SU-DHL-6 (cell line): ENCODE results near the gene TBL1X.

Experiments
- H2AFZ ChIP-seq: fragments of 200-600 bp; sonication (generic); 2 replicates; pipeline ENCODE4 v1.6.1; 2014; ENCODE audit warnings: low read depth, mild to moderate bottlenecking, moderate library complexity, mixed read lengths, antibody characterized with exemption, low read length; ENCODE audit not compliant: severe bottlenecking
- H3F3A ChIP-seq: fragments of 200-600 bp; shearing (Covaris generic); 2 replicates; pipeline ENCODE4 v1.6.0; 2016; ENCODE audit warnings: antibody characterized with exemption, mild to moderate bottlenecking; ENCODE audit not compliant: insufficient read depth
- H3K27ac ChIP-seq: fragments of 200-600 bp; sonication (generic); 2 replicates; pipeline ENCODE4 v1.5.1; 2016; ENCODE audit warnings: low read depth, mild to moderate bottlenecking, low read length, moderate library complexity, mixed read lengths
- H3K27me3 ChIP-seq: fragments of 200-600 bp; sonication (generic), shearing (Covaris generic); 2 replicates; pipeline ENCODE4 v1.6.0; 2014; ENCODE audit warnings: mild to moderate bottlenecking, low read length
- H3K36me3 ChIP-seq: fragments of 200-600 bp; sonication (generic); 2 replicates; pipeline ENCODE4 v1.6.1; 2014; ENCODE audit warnings: mild to moderate bottlenecking, low read length, mixed read lengths
- H3K4me2 ChIP-seq: fragments of 300-600, 200-600 bp; shearing (Covaris generic), sonication (generic); 2 replicates; pipeline ENCODE4 v1.6.0; 2014; ENCODE audit warnings: low read length, low read depth, mild to moderate bottlenecking; ENCODE audit not compliant: poor library complexity, severe bottlenecking
- H3K4me3 ChIP-seq: fragments of 200-600 bp; sonication (generic); 2 replicates; pipeline ENCODE4 v1.5.1; 2014; ENCODE audit warnings: antibody characterized with exemption, low read length, mild to moderate bottlenecking, mixed read lengths; ENCODE audit not compliant: insufficient read depth, poor library complexity, severe bottlenecking
- H3K79me2 ChIP-seq: fragments of 200-600 bp; sonication (generic); 2 replicates; pipeline ENCODE4 v1.6.1; 2014; ENCODE audit warnings: mild to moderate bottlenecking, low read length, moderate library complexity; ENCODE audit not compliant: insufficient read depth
- H3K9ac ChIP-seq: fragments of 200-600 bp; sonication (generic); 2 replicates; pipeline ENCODE4 v1.7.0; 2014; ENCODE audit warnings: mild to moderate bottlenecking, low read length
- H3K9me2 ChIP-seq: fragments of 200-600 bp; sonication (generic); replicated peaks from 2 replicates; pipeline ENCODE4 v1.6.1; 2014; ENCODE audit warnings: low read length; ENCODE audit not compliant: insufficient read depth
- H3K9me3 ChIP-seq: fragments of 200-600 bp; sonication (generic); 2 replicates; pipeline ENCODE4 v1.6.1; 2014; ENCODE audit warnings: low read length, mixed read lengths; ENCODE audit not compliant: insufficient read depth
- H4K20me1 ChIP-seq: fragments of 200-600 bp; sonication (generic); 2 replicates; pipeline ENCODE4 v1.6.1; 2014; ENCODE audit warnings: low read depth, mild to moderate bottlenecking, antibody characterized with exemption, low read length, moderate library complexity, mixed read lengths
- EZH2phosphoT487 ChIP-seq: fragments of 200-600 bp; sonication (generic), shearing (Covaris generic); conservative IDR thresholded peaks from 2 replicates; pipeline ENCODE4 v1.6.1; 2018; ENCODE audit warnings: mild to moderate bottlenecking, antibody characterized with exemption, low read length, moderate library complexity, mixed read lengths
- TF ChIP-seq, protein P1 (sequence below): fragments of 200-600 bp; sonication (generic); IDR thresholded peaks from one replicate; pipeline ENCODE4 v1.5.1; 2017; ENCODE audit warnings: antibody characterized with exemption, mild to moderate bottlenecking, low read length, moderate library complexity; ENCODE audit not compliant: insufficient read depth, poor library complexity, severe bottlenecking

Gene TBL1X

DNA sequence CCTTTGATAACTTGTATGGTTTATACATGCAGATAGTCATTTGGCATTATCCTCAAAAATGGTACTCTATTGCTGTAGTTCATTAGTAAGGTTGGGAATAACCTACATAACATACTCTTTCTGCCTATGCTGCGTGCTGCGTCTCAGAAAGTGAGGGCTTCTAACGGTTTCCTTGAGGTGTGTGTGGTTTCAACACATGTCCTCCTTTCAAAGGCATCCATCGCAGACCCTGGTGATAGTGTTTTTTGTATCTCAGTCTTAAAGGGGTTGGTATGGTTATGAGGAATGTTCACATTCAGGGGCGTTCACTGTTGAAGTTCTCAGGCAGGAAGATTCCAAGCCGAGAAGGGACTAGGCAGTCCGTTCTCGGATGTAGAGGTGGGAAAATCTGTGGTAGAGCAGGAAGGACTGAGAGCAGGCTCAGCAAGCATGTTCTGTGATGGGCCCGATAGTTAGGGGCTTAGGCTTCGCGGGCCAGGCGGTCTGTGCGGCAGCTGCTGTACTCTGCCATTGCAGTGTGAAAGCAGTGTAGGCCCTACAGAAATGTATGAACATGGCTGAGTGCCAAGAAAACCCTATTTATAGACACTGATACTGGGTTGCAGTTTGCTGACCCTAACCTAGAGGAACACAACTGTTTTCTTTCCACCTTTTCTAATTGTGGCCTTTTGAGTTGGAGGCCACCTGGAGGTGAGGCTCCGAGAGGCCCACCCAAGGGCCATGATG is 177.6 kb downstream of the TBL1X start:
- no peaks in the 10 kb centered on the region for H4K20me1 ChIP-seq
- H3K27me3 ChIP-seq = no peaks in the 10 kb centered on the region
- H3K36me3 ChIP-seq = no peaks in the 10 kb centered on the region
- H3K79me2 ChIP-seq = no peaks in the 10 kb centered on the region
- H3K27ac ChIP-seq = no peak overlapping the region
- no peaks in the 10 kb centered on the region for H3K9me3 ChIP-seq
- no peak overlapping the region for H3K9ac ChIP-seq
- no peaks in the 10 kb centered on the region for H3F3A ChIP-seq
- TF ChIP-seq, protein P1, sequence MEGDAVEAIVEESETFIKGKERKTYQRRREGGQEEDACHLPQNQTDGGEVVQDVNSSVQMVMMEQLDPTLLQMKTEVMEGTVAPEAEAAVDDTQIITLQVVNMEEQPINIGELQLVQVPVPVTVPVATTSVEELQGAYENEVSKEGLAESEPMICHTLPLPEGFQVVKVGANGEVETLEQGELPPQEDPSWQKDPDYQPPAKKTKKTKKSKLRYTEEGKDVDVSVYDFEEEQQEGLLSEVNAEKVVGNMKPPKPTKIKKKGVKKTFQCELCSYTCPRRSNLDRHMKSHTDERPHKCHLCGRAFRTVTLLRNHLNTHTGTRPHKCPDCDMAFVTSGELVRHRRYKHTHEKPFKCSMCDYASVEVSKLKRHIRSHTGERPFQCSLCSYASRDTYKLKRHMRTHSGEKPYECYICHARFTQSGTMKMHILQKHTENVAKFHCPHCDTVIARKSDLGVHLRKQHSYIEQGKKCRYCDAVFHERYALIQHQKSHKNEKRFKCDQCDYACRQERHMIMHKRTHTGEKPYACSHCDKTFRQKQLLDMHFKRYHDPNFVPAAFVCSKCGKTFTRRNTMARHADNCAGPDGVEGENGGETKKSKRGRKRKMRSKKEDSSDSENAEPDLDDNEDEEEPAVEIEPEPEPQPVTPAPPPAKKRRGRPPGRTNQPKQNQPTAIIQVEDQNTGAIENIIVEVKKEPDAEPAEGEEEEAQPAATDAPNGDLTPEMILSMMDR = no peak
- TF ChIP-seq EZH2phosphoT487 = no peak
- no peak overlapping the region for H2AFZ ChIP-seq
- no peak overlapping the region for H3K4me3 ChIP-seq
- H3K9me2 ChIP-seq = no peaks in the 10 kb centered on the region
- no peak overlapping the region for H3K4me2 ChIP-seq

DNA sequence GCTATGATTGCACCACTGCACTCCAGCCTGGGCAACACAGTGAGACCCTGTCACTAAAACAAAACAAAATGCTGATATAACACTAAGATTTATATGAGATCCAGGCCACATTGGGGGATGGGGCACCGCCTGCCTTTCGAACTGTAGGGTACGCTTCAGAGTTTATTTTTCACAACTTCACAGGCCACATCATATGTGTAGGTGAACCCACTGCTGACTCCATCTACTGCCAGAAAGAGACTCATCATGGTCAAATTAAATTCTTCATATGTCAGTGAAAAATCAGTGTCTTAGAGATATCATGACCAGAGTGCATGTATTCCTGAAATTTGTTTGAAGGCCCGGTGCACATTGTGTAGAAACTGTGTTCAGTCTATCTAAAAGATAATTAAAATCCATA is 178.9 kb downstream of the TBL1X start:
- Histone ChIP-seq H3K27me3 (no peaks in the 10 kb centered on the region), H3K36me3 (no peaks in the 10 kb centered on the region), H3K4me2 (no peak overlapping the region), H3K79me2 (no peaks in the 10 kb centered on the region), H3K9me3 (no peaks in the 10 kb centered on the region), H3K27ac (no peak overlapping the region), H3K4me3 (no peak overlapping the region), H4K20me1 (no peaks in the 10 kb centered on the region), H2AFZ (no peak overlapping the region), H3K9ac (no peak overlapping the region), H3F3A (no peaks in the 10 kb centered on the region), H3K9me2 (no peaks in the 10 kb centered on the region)
- TF ChIP-seq, protein P1 = no peak
- TF ChIP-seq EZH2phosphoT487 = no peak

DNA sequence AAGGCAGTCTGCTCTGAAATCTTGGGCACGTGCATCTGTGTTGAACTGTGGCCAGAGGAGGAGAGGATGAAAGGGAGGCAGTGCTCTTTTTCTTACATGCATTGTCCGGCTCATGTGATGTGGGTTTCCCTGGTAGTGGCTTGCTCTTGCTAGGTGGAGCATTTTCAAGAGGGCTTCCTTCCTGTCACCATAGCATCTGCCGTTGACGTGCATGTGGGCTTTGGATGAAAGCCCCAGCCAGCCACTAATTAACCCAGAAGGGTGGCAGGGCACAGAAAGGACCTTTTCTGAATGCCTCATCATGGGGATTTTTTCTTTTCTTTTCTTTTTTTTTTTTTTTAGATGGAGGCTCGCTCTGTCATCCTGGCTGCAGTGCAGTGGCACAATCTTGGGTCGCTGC is 179.5 kb downstream of the TBL1X start:
- Histone ChIP-seq H3F3A (no peaks in the 10 kb centered on the region), H4K20me1 (no peaks in the 10 kb centered on the region), H3K27ac (no peak overlapping the region), H3K27me3 (no peaks in the 10 kb centered on the region), H3K36me3 (no peaks in the 10 kb centered on the region), H3K79me2 (no peaks in the 10 kb centered on the region), H3K9me3 (no peaks in the 10 kb centered on the region), H3K4me2 (no peak overlapping the region), H3K9me2 (no peaks in the 10 kb centered on the region), H3K4me3 (no peak overlapping the region), H2AFZ (no peak overlapping the region), H3K9ac (no peak overlapping the region)
- no peak for TF ChIP-seq EZH2phosphoT487
- TF ChIP-seq, protein P1 = no peak
